Measurements from ENCODE around the gene KCNC2.

DNA sequence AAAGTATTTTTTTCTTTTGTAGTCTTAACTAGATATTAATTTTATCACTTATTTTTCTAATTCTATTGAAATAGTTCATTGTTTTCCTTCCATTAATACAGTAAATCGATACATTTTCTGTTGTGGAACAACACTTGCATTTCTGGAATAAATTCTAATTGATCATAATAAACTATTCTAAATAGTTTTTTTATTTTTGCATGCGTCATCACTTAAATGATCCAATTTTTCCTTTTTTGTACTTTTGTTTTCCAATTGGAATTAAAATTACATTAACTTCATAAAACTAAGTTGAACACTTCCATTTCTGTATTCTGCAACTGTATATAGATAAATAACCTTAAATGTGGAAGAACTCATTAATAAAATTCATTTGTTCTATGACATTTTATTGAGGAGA lies 202.5 kb downstream of the KCNC2 start:
- TF ChIP-seq, protein P1, sequence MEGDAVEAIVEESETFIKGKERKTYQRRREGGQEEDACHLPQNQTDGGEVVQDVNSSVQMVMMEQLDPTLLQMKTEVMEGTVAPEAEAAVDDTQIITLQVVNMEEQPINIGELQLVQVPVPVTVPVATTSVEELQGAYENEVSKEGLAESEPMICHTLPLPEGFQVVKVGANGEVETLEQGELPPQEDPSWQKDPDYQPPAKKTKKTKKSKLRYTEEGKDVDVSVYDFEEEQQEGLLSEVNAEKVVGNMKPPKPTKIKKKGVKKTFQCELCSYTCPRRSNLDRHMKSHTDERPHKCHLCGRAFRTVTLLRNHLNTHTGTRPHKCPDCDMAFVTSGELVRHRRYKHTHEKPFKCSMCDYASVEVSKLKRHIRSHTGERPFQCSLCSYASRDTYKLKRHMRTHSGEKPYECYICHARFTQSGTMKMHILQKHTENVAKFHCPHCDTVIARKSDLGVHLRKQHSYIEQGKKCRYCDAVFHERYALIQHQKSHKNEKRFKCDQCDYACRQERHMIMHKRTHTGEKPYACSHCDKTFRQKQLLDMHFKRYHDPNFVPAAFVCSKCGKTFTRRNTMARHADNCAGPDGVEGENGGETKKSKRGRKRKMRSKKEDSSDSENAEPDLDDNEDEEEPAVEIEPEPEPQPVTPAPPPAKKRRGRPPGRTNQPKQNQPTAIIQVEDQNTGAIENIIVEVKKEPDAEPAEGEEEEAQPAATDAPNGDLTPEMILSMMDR (conservative IDR thresholded peaks at IDR 0.05; ENCODE audit: low read depth, low read length), result no peak
- no peak for TF ChIP-seq EZH2 (IDR thresholded peaks at IDR 0.05; ENCODE audit: borderline replicate concordance, low read depth, low read length, poor library complexity, severe bottlenecking)

All from A673 (cell line).